NCI-H2171 treated with DMSO at 0.1 percent for 48 hours (cell line): Measurements from ENCODE around the gene PTPRM.

Source experiments
- DNase-seq: peaks from one replicate; lab custom pipeline; 2025; lab: John Stamatoyannopoulos, UW

The PTPRM gene

DNA sequence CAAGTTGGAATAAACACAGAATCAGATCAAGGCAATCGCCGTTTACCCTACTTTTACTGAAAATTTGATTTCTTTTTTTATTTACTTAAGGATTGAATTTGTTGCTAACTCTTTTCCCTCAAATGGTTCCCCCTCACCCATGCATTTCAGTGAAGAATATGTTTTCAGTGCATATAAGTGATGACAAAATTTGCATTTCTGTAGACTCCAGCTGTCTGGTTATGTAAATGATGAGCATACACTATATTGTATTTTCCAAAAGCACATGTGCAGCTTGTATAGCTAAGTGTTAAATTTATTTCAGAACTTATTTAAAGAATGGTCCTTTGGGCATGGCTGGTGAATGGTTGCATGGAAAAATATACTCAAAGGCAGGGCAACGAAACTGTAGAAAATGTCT is 437.7 kb downstream of the PTPRM start:
- DNase-seq, result no peak

GRCh38 chr18:8005870-8006569 is 438.9 kb downstream of the PTPRM start:
- DNase-seq, result no peak

DNA sequence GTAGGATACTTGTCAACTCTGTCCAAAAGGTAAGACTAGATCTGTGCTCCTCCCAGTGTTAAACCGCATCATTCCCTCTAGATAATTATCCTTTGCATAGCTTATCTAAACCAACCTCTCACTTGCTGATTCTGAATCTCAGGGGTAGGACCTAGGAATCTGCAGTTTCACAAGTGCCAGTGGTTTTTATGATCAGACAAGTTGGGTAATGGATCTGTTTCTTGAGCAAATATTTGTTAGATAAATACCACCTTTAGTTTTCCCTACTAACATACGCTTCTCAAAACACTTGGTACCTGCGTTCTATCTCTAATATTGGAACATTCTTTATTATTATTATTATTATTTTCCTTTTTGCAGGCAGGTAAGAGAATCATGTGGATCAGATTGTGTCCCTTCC is 439.9 kb downstream of the PTPRM start:
- no peak for DNase-seq

DNA sequence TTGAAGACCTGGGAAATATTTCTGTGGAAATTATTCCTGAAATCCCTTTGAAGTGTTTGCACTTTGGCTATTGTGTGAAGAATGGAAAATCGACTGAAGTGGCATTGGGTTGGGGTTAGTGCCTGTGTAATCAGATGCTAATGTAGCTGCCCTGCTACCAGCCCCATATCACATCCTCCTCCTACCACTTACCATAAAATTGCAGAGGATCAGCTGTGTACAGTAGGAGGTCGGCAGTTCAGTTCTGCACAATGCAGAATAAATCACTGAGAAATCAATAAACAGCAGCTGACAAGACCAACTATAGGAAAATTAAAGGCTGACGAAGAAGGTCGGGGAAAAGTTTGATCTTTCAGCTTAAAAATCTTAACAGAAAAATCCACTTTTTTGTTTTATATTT is 440.9 kb downstream of the PTPRM start:
- DNase-seq, result no peak

DNA sequence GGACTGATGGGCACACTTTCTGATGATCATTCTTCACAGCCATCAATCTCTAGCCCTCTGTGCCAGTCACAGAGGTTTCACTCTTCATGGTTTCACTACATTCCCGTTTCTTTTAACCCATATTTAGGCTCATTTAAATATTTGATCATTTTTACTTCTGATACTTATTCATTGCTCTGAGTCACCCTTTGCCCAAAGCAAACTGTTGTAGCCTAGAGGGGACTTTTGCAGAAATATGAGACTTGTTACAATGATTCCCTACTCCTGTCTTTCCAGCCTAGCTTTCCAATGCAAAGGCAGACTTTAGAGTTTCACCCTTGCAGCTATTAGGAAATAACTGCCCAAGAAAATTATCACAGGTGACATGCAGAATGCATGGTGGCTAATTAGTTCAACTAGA is 444.2 kb downstream of the PTPRM start:
- no peak for DNase-seq

DNA sequence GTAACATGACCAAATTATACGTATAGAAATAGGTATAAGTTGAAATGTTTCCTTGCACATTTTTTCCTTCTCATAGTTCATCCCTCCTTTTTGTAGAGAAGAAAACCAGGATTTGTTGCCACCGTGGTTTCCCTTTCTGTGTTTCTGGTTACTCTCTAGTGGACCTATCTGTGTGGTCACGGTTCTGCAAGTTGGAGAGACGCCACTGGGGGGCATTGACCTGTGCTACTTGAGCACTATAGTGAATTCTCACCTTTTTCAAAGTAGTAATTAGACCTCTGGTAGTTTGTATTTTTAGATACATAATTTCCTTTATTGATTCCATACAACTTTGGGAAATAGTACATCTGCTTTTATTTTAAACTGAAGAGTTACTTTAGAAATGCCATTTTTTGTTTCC is 444.8 kb downstream of the PTPRM start:
- no peak for DNase-seq

GRCh38 chr18:8018701-8019331 is 451.7 kb downstream of the PTPRM start:
- no peak for DNase-seq

DNA sequence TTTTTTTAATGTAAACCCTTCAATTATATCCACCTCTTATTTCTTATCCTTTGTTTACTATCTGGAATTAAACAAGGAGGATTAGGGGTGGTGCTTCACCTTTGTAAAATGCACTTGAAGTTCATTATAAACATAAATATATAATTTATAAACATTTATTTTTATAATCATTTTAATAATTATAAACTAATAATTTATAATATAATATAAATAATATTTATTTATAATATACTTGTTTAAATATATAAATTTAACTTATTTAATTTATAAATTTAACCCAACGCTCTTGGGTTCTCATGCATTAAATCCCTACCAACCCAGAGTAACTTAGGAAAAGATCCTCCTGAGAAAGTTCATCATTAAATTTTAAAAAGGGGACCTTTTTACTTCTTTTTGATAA is 452.5 kb downstream of the PTPRM start:
- DNase-seq, result no peak

- no peak for DNase-seq
Measured at GRCh38 chr18:8020132-8020846, 453.2 kb downstream of the PTPRM start.

DNA sequence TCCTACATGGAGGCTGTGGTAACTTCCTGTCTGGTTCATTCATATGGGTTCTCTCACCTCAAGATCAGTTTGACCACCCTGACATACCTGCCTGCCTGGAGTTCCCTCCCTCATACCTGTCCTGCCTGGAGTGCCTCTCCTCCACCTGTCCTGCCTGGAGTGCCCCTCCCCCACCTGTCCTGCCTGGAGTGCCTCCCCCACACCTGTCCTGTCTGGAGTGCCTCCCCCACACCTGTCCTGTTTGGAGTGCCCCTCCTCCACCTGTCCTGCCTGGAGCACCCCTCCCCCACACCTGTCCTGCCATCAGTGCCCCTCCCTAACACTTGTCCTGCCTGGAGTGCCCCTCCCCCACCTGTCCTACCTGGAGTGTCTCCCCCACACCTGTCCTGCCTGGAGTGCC is 461.9 kb downstream of the PTPRM start:
- DNase-seq, result no peak

- DNase-seq, result no peak
Measured at GRCh38 chr18:8029731-8030130, 462.6 kb downstream of the PTPRM start.

DNA sequence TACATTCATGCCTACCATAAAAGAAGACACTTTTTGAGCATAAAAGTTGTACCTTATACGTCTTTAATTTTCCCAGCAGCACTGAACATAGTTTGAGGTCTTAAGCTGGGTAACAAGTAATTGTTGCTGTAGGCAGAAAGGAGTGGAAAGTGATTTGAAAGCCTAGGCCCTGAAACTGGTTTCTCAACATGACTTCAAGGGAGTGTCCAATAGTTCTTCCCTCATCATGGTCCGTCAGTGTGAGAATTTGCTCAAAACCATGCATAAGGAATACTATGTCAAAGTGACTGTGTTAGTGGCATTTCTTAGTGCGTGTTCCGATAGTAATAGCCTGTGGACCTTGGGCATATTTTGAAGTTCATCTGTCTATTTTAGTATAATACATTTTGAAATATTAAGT is 463.1 kb downstream of the PTPRM start:
- DNase-seq, result no peak

DNA sequence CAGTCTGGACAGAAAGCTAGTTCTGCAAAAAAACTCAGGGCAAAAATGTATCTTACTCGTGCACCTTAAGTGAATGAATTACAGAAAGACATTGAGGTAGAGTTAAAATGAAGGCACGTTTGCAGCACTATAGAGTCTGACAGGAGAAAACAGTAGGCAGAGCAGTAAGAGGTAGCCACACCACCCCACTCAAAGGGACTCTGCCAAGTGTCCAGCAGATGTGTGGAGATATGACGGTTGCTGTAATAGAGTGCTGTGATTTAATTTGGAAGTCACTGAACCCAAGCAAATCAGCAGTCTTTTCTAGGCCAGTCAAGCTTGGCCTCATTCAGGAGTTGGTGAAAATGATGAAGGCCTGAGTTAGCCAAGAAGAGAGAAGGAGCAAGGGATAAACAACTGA is 464.4 kb downstream of the PTPRM start:
- no peak for DNase-seq

GRCh38 chr18:8034674-8035073 is 467.6 kb downstream of the PTPRM start:
- no peak for DNase-seq

DNA sequence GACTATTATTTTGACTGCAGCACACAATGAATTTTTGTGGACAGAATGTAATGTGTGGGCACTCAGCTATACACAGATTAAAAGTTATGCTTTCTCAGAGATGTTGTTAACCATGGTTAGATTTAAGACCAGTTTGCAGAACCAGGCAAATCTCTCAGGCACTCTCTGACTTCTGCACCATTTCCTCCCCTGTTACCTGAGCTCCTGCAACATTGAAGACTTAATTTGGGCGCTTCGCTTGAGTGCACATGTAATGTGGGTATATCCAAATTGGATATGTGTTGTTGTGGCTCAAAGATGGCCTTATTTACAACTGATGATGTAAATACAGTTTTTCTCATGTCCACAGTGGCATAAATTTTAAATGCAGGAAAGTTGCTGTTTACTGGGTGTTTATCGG is 469.4 kb downstream of the PTPRM start:
- DNase-seq, result peak; percentile 67

- DNase-seq, result no peak
Measured at GRCh38 chr18:8037296-8037695, 470.2 kb downstream of the PTPRM start.

GRCh38 chr18:8040021-8040420 is 472.9 kb downstream of the PTPRM start:
- no peak for DNase-seq

GRCh38 chr18:8041526-8042111 is 474.5 kb downstream of the PTPRM start:
- no peak for DNase-seq

- no peak for DNase-seq
Measured at GRCh38 chr18:8044004-8044403, 476.9 kb downstream of the PTPRM start.

- no peak for DNase-seq
Measured at GRCh38 chr18:8045160-8045883, 478.2 kb downstream of the PTPRM start.

DNA sequence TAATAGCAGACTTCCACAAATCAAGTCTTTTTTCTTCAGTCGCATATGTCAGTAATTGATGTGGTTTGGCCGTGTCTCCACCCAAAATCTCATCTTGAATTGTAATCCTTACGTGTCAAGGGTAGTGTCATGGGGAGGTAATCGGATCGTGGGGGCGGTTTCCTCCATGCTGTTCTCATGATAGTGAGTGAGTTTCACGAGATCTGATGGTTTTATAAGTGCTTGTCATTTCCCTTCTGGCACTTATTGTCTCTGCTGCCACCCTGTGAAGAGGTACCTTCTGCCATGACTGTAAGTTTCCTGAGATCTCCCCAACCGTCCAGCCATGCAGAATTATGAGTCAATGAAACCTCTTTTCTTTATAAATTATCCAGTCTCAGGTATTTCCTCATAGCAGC is 478.8 kb downstream of the PTPRM start:
- DNase-seq, result no peak

DNA sequence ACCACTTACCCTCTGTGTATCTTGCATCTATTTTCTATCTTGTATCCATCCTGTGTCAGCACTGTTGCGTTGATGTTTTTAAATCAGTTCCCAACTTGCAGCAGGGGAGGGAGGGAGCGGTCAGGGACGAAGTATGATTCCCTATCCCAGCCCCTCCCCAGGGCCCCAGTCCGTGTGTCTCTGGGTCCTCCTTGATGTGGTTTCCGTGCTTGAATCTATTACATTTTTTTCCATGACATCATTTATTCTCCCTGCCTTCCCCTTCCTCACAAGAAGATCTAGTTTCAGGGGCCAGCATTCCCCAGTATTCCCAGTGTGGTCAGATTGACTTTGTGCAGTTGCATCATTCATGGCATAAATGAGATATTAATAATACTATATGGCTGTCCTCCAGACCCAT is 479.3 kb downstream of the PTPRM start:
- no peak for DNase-seq
